NOMO-1 treated with DMSO at 0.1 percent for 48 hours (cell line): ENCODE measurements around the gene UBXN1.
A peak's percentile ranks its signal among the peaks of the same experiment; 100 is the strongest.
"Not testable (repeated sequence)": the region's sequence is repeated elsewhere in the genome, so short reads cannot be mapped to it uniquely, and the experiment has no call there.

Experiments
- DNase-seq: peaks from one replicate; lab custom pipeline; 2025; ENCODE audit not compliant: unreplicated experiment; lab: John Stamatoyannopoulos, UW

UBXN1 gene

GRCh38 chr11:62708793-62709192, 29.9 kb upstream of the UBXN1 start:
- DNase-seq: no peak

- DNase-seq: no peak
Measured at GRCh38 chr11:62708392-62708791, 29.5 kb upstream of the UBXN1 start.

GRCh38 chr11:62707277-62707861, 28.5 kb upstream of the UBXN1 start, which contains the start of the genes BSCL2 and GNG3:
Gene BSCL2 (minus strand): TSS chr11:62707424. CDS start chr11:62707195, 229 bp downstream.
Gene GNG3 (plus strand): TSS chr11:62707676. CDS start chr11:62708296, 620 bp downstream.
- no peak for DNase-seq

- DNase-seq: no peak
Measured at GRCh38 chr11:62706850-62707247, 28.0 kb upstream of the UBXN1 start.

GRCh38 chr11:62705880-62706849, 27.3 kb upstream of the UBXN1 start:
- peak; percentile 85 for DNase-seq

GRCh38 chr11:62705413-62705812, 26.5 kb upstream of the UBXN1 start:
- DNase-seq: no peak

- DNase-seq: not testable (repeated sequence)
Measured at GRCh38 chr11:62703921-62704320, 25.0 kb upstream of the UBXN1 start.

- no peak for DNase-seq
Measured at GRCh38 chr11:62702246-62702645, 23.4 kb upstream of the UBXN1 start.

GRCh38 chr11:62694455-62695167, 15.7 kb upstream of the UBXN1 start:
- peak; percentile 57 for DNase-seq

GRCh38 chr11:62693624-62694023, 14.8 kb upstream of the UBXN1 start:
- DNase-seq: not testable (repeated sequence)

- DNase-seq: no peak
Measured at GRCh38 chr11:62689421-62690183, 10.7 kb upstream of the UBXN1 start, which contains the start of gene LRRN4CL. Gene LRRN4CL (minus strand): TSS chr11:62689530. CDS start chr11:62688508, 1,022 bp downstream.

- DNase-seq: no peak
Measured at GRCh38 chr11:62688491-62688890, 9.6 kb upstream of the UBXN1 start.

- DNase-seq: no peak
Measured at GRCh38 chr11:62687508-62688396, 8.9 kb upstream of the UBXN1 start.

GRCh38 chr11:62682518-62682917, 3.6 kb upstream of the UBXN1 start:
- no peak for DNase-seq

- DNase-seq: peak; percentile 36
Measured at GRCh38 chr11:62680825-62681240, 2.0 kb upstream of the UBXN1 start.

- no peak for DNase-seq
Measured at GRCh38 chr11:62678433-62678769, 472 bp downstream of the UBXN1 start.

- DNase-seq: no peak
Measured at GRCh38 chr11:62677714-62678113, 1.2 kb downstream of the UBXN1 start.

- no peak for DNase-seq
Measured at GRCh38 chr11:62677156-62677555, 1.7 kb downstream of the UBXN1 start.

GRCh38 chr11:62676698-62677097, 2.2 kb downstream of the UBXN1 start:
- DNase-seq: no peak

GRCh38 chr11:62675415-62675814, 3.5 kb downstream of the UBXN1 start:
- DNase-seq: not testable (repeated sequence)
